Mucosa of rectum (tissue), 2 donors: ENCODE results near the gene ARHGEF7.

Experiments used
- H3K27ac ChIP-seq, 2 donors: one replicate each; pipeline ENCODE4 v1.7.0; 2013; ENCODE audit warnings: inconsistent platforms in 2 of 2, low read depth in 2 of 2, low read length in 2 of 2
- H3K27me3 ChIP-seq, 2 donors: one replicate each; pipeline ENCODE4 v1.7.0; 2013; ENCODE audit warnings: low read length in 2 of 2; ENCODE audit not compliant: control insufficient read depth in 2 of 2, insufficient read depth in 2 of 2
- H3K36me3 ChIP-seq, 2 donors: one replicate each; pipeline ENCODE4 v1.7.0; 2013; ENCODE audit warnings: low read length in 2 of 2; ENCODE audit not compliant: control insufficient read depth in 2 of 2, insufficient read depth in 2 of 2
- H3K4me1 ChIP-seq, 2 donors: one replicate each; pipeline ENCODE4 v1.7.0; 2013; ENCODE audit warnings: low read length in 2 of 2, mild to moderate bottlenecking in 1 of 2; ENCODE audit not compliant: control insufficient read depth in 2 of 2, insufficient read depth in 2 of 2
- H3K4me3 ChIP-seq, 2 donors: one replicate each; pipeline ENCODE4 v1.7.0; 2013; ENCODE audit warnings: low read length in 2 of 2
- H3K9ac ChIP-seq, 2 donors: one replicate each; pipeline ENCODE4 v1.7.0; 2013; ENCODE audit warnings: low read length in 2 of 2, low read depth in 1 of 2, mild to moderate bottlenecking in 1 of 2
- H3K9me3 ChIP-seq, 2 donors: one replicate each; pipeline ENCODE4 v1.7.0; 2013; ENCODE audit warnings: low read length in 2 of 2; ENCODE audit not compliant: control insufficient read depth in 2 of 2
- donor health status: healthy.
- donor health status: Normal muscosa, but diverticular disease.

The ARHGEF7 gene

DNA sequence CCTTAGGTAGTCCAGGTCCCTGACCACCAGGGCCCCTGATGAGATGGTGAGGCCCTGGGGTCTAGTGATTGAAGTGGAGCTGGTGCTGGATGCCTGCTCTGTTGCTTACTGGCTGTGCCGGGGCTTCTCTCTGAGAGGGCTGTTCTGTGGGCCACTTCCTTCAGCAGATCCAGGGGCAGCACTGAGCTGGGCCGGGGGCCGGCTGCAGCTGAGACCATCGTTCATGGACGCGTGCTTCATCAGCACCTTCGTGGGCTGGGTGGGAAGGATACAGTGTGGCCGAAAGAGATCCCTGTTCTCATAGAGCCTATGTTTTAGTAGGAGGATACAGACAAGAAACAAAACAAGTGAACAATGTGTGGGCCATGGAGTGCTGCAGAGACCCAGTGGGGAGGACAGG is 172.1 kb downstream of the ARHGEF7 start:
- Histone ChIP-seq H3K9me3 (no peaks in the 10 kb centered on the region), H3K9ac (no peak overlapping the region), H3K27ac (no peak overlapping the region), H3K27me3 (no peaks in the 10 kb centered on the region), H3K4me3 (no peak overlapping the region), H3K4me1 (no peaks in the 10 kb centered on the region), H3K36me3 (peaks cover 67 to 69% of the 10 kb centered on the region in 2 donors)

DNA sequence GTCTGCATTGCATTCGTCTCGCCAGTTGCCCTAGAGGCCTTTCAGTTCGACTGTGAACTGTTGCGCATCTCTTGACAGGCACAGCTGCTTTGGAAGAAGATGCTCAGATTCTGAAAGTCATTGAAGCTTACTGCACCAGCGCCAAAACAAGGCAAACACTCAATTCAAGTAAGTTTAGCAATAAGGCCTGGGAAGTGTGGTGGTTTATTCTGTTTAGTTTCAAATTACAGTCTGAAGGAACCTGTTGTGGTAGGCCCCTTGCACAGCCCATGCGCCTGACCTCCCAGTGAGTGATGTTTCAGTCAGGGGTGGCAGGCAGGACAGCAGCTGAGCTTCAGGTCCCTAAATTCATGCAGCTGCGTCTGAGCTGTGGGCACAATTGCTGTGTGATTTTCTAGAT is 173.2 kb downstream of the ARHGEF7 start:
- no peaks in the 10 kb centered on the region for H3K27me3 ChIP-seq
- no peaks in the 10 kb centered on the region for H3K4me1 ChIP-seq
- H3K4me3 ChIP-seq = no peak overlapping the region
- H3K9ac ChIP-seq = no peak overlapping the region
- peaks cover 75 to 79% of the 10 kb centered on the region in 2 donors for H3K36me3 ChIP-seq
- no peaks in the 10 kb centered on the region for H3K9me3 ChIP-seq
- no peak overlapping the region for H3K27ac ChIP-seq

DNA sequence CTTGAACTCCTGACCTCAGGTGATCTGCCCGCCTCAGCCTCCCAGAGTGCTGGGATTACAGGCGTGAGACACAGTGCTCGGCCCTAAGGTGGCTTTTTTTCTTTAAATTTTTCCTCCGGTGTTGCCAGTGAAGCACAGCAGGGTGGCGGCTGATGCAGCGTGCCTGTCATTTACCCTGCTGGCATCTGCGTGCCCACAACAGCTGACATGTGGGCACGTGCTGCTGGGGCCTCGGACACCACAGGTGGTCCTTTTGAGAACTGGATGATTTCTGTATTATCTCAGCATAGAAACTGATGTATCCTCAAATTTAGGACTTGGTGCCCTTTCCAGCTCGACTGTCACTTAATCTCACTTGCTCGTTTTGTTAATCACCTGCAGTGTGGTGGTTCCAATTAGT is 174.1 kb downstream of the ARHGEF7 start:
- Histone ChIP-seq H3K4me1 (no peaks in the 10 kb centered on the region), H3K36me3 (peaks cover 73 to 78% of the 10 kb centered on the region in 2 donors), H3K9me3 (no peaks in the 10 kb centered on the region), H3K9ac (no peak overlapping the region), H3K4me3 (no peak overlapping the region), H3K27ac (no peak overlapping the region), H3K27me3 (no peaks in the 10 kb centered on the region)

- Histone ChIP-seq H3K9me3 (no peaks in the 10 kb centered on the region), H3K27me3 (no peaks in the 10 kb centered on the region), H3K27ac (no peak overlapping the region), H3K9ac (no peak overlapping the region), H3K36me3 (peaks cover 59 to 64% of the 10 kb centered on the region in 2 donors), H3K4me1 (no peaks in the 10 kb centered on the region), H3K4me3 (no peak overlapping the region)
Observed at GRCh38 chr13:111291908-111292307, 176.8 kb downstream of the ARHGEF7 start.

GRCh38 chr13:111292710-111293485 is 177.8 kb downstream of the ARHGEF7 start:
- Histone ChIP-seq H3K27me3 (no peaks in the 10 kb centered on the region), H3K9me3 (no peaks in the 10 kb centered on the region), H3K4me3 (no peak overlapping the region), H3K36me3 (peaks cover 53 to 56% of the 10 kb centered on the region in 2 donors), H3K4me1 (no peaks in the 10 kb centered on the region), H3K27ac (no peak overlapping the region), H3K9ac (no peak overlapping the region)

DNA sequence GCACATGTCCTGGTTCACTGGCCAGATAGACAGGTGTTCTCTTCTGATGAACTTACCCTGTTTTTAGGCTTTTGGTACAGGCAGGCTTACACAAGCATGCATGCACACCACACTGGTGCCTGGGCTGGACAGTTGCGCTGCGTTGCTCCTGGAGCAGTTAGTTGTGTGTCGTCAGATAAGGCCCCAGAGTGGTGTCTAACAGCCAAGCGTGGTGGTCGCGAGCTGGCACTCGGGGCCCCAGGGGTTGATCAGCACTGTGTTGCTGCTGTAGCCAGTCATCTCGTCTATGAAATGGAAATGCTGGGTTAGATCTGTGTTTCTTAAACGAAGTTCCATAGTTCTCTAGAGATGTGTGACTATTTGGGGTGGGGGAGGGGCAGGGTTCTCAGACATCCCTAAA is 180.8 kb downstream of the ARHGEF7 start:
- H3K27ac ChIP-seq = no peak overlapping the region
- no peaks in the 10 kb centered on the region for H3K9me3 ChIP-seq
- no peak overlapping the region for H3K4me3 ChIP-seq
- no peaks in the 10 kb centered on the region for H3K4me1 ChIP-seq
- no peak overlapping the region for H3K9ac ChIP-seq
- H3K27me3 ChIP-seq = no peaks in the 10 kb centered on the region
- H3K36me3 ChIP-seq = peaks cover 45 to 48% of the 10 kb centered on the region in 2 donors

- H3K4me1 ChIP-seq = no peaks in the 10 kb centered on the region
- no peaks in the 10 kb centered on the region for H3K9me3 ChIP-seq
- H3K27ac ChIP-seq = no peak overlapping the region
- H3K27me3 ChIP-seq = no peaks in the 10 kb centered on the region
- peaks cover 44 to 46% of the 10 kb centered on the region in 2 donors for H3K36me3 ChIP-seq
- H3K9ac ChIP-seq = no peak overlapping the region
- H3K4me3 ChIP-seq = no peak overlapping the region
Observed at GRCh38 chr13:111296417-111296816, 181.3 kb downstream of the ARHGEF7 start.

DNA sequence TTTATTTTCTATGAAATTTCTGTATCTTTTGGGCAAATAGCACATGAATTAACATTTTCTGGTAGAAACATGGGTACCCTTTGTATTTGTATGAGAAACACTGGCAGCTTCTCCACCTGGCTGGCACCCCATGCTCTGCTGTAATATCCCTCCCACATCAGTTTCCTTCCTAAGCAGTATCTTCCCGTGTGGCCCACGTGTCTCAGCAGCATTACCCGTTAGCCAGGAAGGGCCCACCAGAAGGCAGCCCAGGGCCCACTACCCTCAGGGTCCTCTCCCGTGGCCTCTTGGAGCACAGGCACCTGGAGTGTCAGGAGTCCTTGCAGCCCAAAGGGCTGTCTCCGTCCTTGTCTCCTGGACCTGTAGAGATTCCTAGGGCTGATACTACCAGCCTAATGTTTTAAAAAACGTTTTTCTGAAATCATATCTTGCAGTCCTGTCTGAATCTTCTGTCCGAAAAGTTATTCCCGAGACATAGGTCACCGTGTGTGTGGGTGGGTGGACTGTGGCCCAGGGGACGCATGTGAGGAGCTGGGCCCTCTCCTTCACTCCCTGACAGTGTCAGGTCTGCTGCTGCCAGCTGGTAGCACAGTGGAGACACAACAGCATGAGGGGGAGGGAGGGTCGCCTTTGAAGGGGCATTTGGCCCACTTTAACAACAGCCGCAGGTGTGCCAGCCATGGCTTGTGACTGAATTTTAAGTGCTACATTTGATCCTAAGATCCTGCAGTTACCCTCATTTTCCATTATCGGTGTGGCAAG is 183.3 kb downstream of the ARHGEF7 start:
- peaks cover 43 to 44% of the 10 kb centered on the region in 2 donors for H3K36me3 ChIP-seq
- no peak overlapping the region for H3K27ac ChIP-seq
- H3K4me3 ChIP-seq = no peak overlapping the region
- H3K9me3 ChIP-seq = no peaks in the 10 kb centered on the region
- H3K27me3 ChIP-seq = no peaks in the 10 kb centered on the region
- H3K4me1 ChIP-seq = no peaks in the 10 kb centered on the region
- H3K9ac ChIP-seq = no peak overlapping the region

DNA sequence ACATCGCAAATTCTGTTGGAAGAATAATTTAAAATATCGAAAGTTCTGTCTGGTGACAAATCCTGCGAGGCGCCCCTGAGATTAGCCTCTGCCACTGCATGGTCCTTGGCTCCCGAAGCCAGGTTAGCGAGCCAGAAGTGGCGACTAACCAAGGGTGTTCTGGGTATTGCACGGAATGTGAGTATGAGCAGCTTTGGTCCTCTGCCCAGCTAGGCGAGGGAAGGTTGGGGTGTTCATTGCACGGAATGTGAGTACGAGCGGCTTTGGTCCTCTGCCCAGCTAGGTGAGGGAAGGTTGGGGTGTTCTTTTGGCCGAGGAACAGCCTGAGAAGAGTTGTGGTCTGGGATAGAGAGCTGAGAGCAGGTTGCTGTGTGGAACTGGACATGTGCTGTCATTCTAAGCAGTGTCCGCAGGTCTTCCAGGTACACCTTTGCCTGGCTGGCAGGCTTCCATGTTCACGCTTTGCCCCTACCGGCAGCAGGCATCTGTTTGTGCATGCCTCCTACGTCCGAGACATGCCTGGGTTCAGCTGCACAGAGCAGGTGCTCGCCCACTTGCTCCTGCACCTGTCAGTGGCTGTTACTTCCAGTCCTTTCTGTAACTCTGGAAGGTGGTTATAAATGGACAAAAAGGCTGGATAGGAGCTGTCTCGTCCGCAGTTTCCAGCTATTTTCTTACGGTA is 187.1 kb downstream of the ARHGEF7 start:
- no peaks in the 10 kb centered on the region for H3K4me1 ChIP-seq
- no peak overlapping the region for H3K27ac ChIP-seq
- no peaks in the 10 kb centered on the region for H3K9me3 ChIP-seq
- no peaks in the 10 kb centered on the region for H3K27me3 ChIP-seq
- no peak overlapping the region for H3K9ac ChIP-seq
- peaks cover 56 to 59% of the 10 kb centered on the region in 2 donors for H3K36me3 ChIP-seq
- H3K4me3 ChIP-seq = no peak overlapping the region

DNA sequence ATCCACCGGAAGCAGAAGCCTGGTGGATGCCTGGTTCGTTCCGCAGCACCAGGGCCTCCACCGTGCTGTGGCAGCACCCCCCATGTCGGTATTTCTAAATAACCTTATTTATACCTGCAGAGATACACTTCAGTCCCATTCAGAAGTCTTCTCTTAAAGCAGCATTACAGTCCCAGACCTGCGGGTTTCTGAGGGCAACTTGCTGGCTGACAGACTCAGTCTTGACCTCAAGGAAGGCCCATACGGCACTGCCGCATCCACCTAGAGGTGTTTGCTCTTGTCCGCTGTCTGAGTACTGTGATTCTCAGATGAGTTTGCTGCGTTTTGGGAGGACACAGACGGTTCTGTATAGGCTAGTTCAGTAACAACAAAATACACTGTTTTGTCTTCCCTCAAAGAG is 188.4 kb downstream of the ARHGEF7 start:
- no peaks in the 10 kb centered on the region for H3K9me3 ChIP-seq
- H3K4me3 ChIP-seq = no peak overlapping the region
- H3K27ac ChIP-seq = no peak overlapping the region
- no peaks in the 10 kb centered on the region for H3K27me3 ChIP-seq
- H3K9ac ChIP-seq = no peak overlapping the region
- H3K36me3 ChIP-seq = peaks cover 54 to 58% of the 10 kb centered on the region in 2 donors
- no peaks in the 10 kb centered on the region for H3K4me1 ChIP-seq
